Measurements from ENCODE around the gene UHRF2.
"Not testable (repeated sequence)": the region's sequence is repeated elsewhere in the genome, so short reads cannot be mapped to it uniquely, and the experiment has no call there.

GRCh38 chr9:6381477-6382012, 31.5 kb upstream of the UHRF2 start:
- TF ChIP-seq CTCF (conservative IDR thresholded peaks at IDR 0.05; ENCODE audit: low read length); EZH2phosphoT487 (IDR thresholded peaks at IDR 0.05; ENCODE audit: borderline replicate concordance): not testable (repeated sequence)
